ENCODE data around the gene RALGDS.
A peak's percentile ranks its signal among the peaks of the same experiment; 100 is the strongest.

Gene RALGDS

DNA sequence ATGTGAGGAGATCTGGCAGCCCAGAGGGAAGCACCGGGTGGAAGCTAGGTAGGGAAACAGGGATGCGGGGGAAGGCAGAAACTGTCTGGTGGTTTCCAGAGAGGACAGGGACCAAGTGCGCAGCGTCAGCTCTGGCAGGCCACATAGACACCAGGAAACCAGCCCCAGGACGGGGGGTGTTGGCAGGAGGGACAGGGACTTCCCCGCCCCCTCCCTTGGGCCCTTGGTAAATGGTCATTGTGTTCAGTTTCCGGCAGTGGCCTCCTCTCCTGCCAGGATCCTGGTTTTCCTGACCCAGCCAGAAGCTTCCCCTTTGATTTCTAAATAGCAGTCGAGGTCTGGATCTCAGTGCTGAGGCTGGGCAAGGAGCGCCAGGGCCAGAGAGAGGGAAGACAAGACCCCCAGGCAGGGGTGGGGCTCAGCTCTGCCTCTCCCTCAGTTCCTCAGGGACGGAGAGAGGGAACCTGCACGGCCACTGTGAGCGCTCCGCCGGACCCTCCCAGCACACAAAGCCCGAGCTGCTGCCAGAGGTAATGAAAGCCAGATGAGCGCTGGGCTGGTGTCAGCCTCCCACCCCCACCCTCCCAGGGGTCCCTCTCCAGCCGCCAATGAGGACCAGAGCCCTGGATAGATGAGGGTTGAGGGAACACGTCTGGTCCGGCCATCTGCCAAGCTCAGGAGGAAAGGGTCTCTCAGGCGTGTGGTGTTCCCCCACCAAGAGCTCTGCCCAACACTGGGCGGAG, 1.8 kb downstream of the RALGDS start:
- DNase-seq (ENCODE audit: low read depth in 2 of 2), result no peak

DNA sequence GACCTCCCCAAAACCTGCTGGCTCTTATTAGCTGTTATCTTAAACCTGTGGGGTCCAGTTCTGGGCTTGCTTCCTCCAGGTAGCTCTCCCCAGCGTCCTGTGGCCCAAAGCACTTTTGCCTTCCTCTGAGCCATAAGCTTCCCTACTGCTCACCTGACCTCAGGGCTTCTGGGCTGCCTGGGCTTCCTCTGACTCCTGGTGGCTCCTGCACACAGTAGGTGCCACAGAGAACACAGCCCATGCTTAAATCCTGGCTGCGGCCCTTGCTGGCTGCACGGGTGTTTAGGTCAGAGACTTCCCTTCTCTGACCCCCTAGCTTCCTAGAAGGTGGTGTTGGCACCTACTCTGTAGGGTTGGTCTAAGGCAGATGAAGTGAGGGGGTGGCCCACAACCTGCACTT, 2.5 kb downstream of the RALGDS start:
- no peak for DNase-seq (ENCODE audit: low read depth in 2 of 2)

DNA sequence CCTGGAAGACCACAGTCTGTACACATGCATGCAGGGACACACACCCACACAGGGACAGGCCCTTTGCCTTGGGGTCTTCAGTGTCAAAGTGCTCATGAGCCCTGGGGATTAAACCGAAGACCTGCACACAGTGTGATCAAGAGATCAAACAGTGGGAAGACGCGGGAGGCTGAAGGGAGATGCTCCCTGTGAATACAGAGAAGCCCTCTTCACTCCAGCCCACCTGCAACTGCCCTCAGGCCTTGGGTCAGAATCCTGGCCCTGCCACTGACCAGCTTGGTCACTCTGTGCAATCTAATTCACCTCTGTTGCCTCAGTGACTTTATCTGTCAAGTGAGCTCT, 2.9 kb downstream of the RALGDS start:
- no peak for DNase-seq (ENCODE audit: low read depth in 2 of 2)

GRCh38 chr9:133117271-133118178, 3.5 kb downstream of the RALGDS start:
- DNase-seq (ENCODE audit: low read depth in 2 of 2), result no peak

DNA sequence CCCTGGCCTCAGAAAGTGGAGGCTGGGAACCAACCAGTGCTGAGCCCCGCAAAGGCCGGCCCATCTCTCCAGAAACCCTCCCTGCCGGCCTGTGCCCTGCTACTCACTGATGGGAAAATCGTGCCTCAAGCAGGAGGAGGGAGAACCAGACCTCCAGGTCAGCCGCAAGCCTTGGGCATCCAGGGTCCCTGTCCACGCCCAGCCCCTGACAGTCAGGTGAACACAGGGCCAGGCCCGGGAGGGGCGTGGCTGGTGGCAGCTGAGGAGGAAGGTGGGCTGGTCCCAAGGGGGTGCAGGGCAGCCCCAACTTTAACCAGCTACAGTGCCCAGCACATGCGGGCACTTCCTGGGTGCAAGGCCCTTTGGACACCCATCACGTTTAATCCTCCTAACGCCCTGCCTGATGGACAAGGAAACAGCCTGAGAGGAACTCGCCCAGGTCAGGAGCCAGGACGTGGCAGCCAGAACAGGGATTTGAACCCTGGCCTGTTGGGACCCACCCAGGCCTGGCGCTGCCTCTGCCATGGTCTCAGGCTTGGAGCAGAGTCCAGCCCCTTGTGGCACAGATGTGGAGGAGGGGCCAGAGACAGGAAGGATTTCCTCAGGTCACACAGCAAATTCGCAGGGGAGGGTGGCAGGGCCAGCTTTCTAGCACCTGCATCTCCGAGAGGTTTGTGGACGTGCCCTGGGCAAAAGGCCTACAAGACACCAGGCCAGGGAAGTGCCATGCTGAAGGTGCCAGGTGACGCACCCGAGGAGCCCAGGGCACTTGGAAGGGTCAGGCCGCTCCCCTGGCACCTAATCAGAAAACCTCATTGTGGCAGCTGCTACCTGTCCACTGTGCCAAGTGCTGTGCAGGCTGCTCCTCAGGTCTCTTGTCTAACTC, 4.5 kb downstream of the RALGDS start:
- DNase-seq (ENCODE audit: low read depth in 2 of 2), result no peak

DNA sequence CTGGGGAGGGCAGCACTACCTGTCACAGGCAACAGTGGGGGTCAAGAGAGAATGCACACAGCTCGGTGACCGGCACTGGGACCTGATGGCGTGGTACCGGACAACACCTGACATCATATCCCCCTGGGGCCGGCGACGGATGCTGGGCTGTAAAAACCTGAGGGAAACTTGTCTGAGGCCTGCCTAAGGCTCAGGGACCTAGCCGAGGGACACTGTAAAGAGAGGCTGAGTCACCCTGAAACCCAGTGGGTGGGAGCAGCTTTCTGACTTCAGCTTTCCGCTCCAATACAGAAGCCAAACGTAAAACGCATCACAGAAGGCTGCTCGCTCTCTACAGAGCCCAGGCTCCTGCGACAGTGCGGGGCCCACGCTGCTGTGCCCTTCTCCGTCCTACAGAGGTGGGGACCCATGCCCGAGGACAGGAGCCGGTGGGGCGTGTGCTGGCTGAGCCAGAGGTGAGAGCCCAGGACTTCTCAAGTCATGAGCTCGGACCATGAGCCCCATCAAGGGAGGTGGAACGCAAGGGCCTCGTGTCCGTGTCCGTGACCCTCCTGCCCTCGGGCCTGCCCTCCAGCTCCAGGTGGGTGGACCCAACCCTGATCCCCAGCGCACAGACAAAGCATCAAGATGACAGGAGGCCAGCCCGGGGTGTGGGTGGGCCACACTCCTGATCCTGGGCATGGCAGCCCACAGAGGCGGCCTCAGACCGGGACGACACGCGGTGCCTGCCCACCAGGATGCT, 5.3 kb downstream of the RALGDS start:
- peak; percentile 50 to 56 for DNase-seq (ENCODE audit: low read depth in 2 of 2)

- no peak for DNase-seq (ENCODE audit: low read depth in 2 of 2)
Observed at GRCh38 chr9:133114886-133115603, 6.0 kb downstream of the RALGDS start.

DNA sequence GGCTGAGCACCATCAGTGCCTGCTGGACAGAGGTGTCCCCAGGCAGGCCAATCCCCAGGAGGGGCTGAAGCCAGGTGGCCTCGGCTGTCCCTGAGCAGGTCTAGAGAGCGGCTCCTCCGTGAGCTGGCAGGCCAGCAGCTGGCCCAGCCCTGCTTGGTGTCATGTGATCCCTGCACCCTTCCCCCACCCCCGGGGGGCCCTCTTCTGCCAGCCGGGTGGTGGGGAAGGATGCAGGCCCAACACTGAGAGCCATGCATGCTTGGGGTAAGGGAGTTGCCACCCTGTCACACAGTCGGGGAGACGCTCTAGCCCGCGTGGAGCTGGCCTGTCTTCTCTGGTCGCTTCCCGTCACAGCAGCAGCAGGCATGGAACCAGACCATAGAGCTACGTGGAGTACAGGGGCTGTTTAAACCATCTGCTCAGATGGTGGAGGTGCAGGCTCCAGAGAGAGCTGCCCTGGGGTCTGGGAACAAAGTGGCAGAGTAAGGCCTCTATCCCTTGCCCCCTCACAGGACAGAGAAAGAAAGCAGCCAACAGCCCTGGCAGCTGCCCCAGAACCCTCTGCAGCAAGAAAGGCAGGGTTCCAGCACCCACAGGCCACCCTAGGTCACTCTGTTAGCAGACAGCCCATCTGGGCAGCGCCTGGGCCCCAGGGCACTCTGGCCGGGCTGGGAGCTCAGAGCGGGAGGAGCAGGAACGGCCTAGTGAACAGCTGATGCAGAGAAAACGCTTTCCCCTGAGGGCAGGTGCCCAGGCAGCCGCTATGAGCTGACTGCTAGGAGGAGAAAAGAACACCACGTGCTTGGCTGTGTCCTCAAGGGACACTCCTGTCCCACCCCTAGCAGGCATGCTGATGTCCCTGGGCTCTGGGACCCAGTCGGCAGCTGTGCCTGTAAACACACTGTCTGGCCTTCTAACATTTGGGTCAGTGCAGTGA, 6.8 kb downstream of the RALGDS start:
- DNase-seq (ENCODE audit: low read depth in 2 of 2), result no peak

DNA sequence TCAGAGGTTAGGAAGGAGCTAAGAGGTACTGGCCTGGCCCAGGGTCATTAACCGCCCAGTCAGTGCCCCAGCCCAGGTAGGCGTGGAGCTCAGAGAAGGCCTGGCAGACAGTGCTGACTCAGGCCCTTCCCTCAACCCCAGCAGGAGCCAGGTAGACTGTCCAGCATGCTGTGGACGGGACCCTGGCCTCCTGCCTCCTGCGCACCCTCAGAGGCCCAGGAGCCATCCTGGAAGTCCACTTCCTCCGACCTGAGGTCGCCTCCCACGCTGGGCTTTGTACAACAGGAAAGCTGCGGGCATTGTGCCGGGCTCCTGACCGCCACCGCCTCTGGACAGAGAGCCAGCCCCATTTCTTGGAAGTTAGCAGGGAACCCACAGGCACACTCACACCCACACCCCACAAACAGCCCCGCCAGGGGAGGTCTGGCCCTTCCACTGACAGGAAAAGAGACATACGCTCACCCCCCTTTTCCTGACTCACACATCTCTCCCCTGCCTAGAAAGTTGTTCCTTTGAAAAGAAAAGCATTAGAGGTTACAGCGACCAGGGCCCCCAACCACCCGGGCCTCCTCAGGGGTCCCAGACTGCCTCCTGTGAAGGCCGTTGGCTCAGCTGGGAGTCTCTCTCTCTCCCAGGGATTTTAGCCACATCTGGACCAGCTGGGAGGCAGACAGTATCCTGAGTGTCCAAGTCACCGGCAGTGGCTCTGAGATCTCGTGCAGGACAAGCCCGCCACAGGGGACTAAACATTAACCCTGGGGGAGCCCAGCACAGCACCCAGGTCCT, 7.7 kb downstream of the RALGDS start:
- DNase-seq (ENCODE audit: low read depth in 2 of 2), result no peak

DNA sequence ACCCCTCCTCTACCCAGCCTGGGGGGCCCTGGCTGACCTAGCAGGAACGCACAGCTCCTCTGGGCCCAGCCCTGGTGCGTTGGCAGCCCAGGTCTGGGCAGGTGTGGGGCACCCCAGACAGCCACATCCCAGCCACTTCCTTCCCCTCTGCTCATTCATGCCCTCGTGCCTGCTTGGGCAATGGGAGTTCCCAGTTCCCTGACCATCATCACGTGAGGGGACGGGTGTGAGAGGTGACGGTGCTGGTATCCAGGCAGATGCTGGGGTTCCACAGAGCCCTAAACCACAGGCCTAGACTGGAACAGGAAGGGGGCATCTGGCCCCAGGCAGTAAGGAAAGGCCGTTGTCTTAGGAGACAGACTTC, 8.4 kb downstream of the RALGDS start:
- no peak for DNase-seq (ENCODE audit: low read depth in 2 of 2)

GRCh38 chr9:133111808-133112662, 9.0 kb downstream of the RALGDS start:
- no peak for DNase-seq (ENCODE audit: low read depth in 2 of 2)

- no peak for DNase-seq (ENCODE audit: low read depth in 2 of 2)
Observed at GRCh38 chr9:133109931-133110650, 10.9 kb downstream of the RALGDS start.

GRCh38 chr9:133108794-133109641, 12.0 kb downstream of the RALGDS start:
- no peak for DNase-seq (ENCODE audit: low read depth in 2 of 2)

- DNase-seq (ENCODE audit: low read depth in 2 of 2), result no peak
Observed at GRCh38 chr9:133107961-133108793, 12.9 kb downstream of the RALGDS start.

DNA sequence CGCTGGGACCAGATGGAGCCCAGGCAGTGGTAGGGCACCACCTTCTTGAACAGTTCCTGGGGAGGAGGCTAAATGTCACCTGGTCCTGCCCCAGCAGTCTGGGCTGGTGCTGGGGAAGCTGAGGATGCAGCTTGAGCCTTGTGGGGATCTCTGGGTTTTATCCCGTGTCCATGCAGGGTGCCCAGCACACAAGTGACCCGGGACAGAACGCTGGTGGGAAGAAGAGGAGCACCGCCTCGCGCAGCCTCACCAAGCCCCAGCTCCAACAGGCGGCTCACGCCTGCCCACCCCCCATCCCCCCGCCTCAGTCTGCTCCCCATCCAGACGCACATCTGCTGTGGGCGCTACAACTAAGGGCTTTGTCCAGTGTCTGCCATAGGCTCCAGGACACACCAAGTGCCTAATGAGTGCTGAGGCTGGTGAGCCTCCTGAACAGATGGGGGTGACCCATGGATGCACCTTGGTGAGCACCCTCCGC, 13.8 kb downstream of the RALGDS start:
- no peak for DNase-seq (ENCODE audit: low read depth in 2 of 2)
